Left lung (tissue), 10 donors: ENCODE measurements around the gene KIF26A. TPM values are rescaled to one million over a fixed set of nuclear protein-coding genes. Genes with fewer than 3 reads are reported as not detected.

ENCODE experiments used
- ATAC-seq: fragments of 200-7000 bp; cut with Tn5 transposase; one replicate; pipeline ENCODE4 v1.9.1; 2020; ENCODE audit warnings: moderate library complexity
- DNase-seq, 4 donors: peaks; one replicate each; pipeline ENCODE4 v3.0.0-alpha.2; 2013 to 2020
- H3K27ac ChIP-seq, 2 donors: fragments of 200-600 bp; sonication (generic) in 1 of 2; one replicate each; pipeline versions ENCODE4 v1.5.0 to v1.8.0; 2020 to 2021
- H3K27me3 ChIP-seq, 2 donors: fragments of 200-600 bp; sonication (generic) in 1 of 2; one replicate each; pipeline versions ENCODE4 v1.5.0 to v1.8.0; 2020 to 2021
- H3K36me3 ChIP-seq, 2 donors: fragments of 200-600 bp; sonication (generic) in 1 of 2; one replicate each; pipeline versions ENCODE4 v1.5.0 to v1.8.0; 2020 to 2021
- H3K4me1 ChIP-seq, 2 donors: fragments of 200-600 bp; one replicate each; pipeline ENCODE4 v1.8.0; 2021
- H3K4me3 ChIP-seq, 2 donors: fragments of 200-600 bp; sonication (generic) in 1 of 2; one replicate each; pipeline versions ENCODE4 v1.5.0 to v1.8.0; 2020 to 2021; ENCODE audit warnings: mild to moderate bottlenecking in 1 of 2
- H3K9me3 ChIP-seq, 2 donors: fragments of 200-600 bp; sonication (generic) in 1 of 2; one replicate each; pipeline versions ENCODE4 v1.5.0 to v1.8.0; 2020 to 2021
- CTCF ChIP-seq, 2 donors: fragments of 200-600 bp; sonication (generic) in 1 of 2; IDR thresholded peaks; one replicate each; pipeline versions ENCODE4 v1.5.0 to v1.8.0; 2021; ENCODE audit warnings: antibody characterized with exemption in 2 of 2
- intact Hi-C, 2 donors: fragments of 100-400 bp; cut with DNase I; formaldehyde crosslinking; loops; one replicate each; pipeline versions ENCODE4 v1.11.2 to v1.14.2; 2022
- polyA plus RNA-seq, 6 donors: library from polyadenylated mRNA; unstranded; fragments of 120-200 nt; gene quantifications; one replicate each; pipeline ENCODE4 v1.2.1, GENCODE V29; 2013; ENCODE audit not compliant: insufficient read length in 6 of 6
- total RNA-seq, 2 donors: library from RNA; stranded (reverse); fragmentation: NEBNext Ultra II Directional; extraction: Animal tissue kit (Norgen Biotek cat#: 25700); gene quantifications; one replicate each; pipeline ENCODE4 v1.2.1, GENCODE V29; 2021
- donor health status: DM: no; HTN: yes; CAD: no.
- donor health status: DM: no; HTN: no; CAD: no.

The KIF26A gene
- total and polyA plus RNA-seq, 8 donors, result 4.5 to 25.5 (median 14.4) TPM

GRCh38 chr14:104102282-104102914 is 36.0 kb upstream of the KIF26A start:
- intact Hi-C loops, result no loop called here

GRCh38 chr14:104103061-104103445 is 35.3 kb upstream of the KIF26A start:
- no peaks in the 10 kb centered on the region for H3K36me3 ChIP-seq
- no peak for ATAC-seq
- TF ChIP-seq CTCF (IDR thresholded peaks at IDR 0.05), result no peak
- no peak overlapping the region for H3K27ac ChIP-seq
- no peak overlapping the region for H3K4me3 ChIP-seq
- no peak for DNase-seq
- peaks cover 0 to 19% of the 10 kb centered on the region in 2 donors for H3K27me3 ChIP-seq
- no peaks in the 10 kb centered on the region for H3K9me3 ChIP-seq
- intact Hi-C loops, result no loop called here
- peaks cover 0 to 8% of the 10 kb centered on the region in 2 donors for H3K4me1 ChIP-seq

More at GRCh38 chr14:104102282-104102914, 36.0 kb upstream of the KIF26A start:
- peak in 1 of 4 donors; percentile 68 for DNase-seq
- peaks cover 0 to 19% of the 10 kb centered on the region in 2 donors for H3K27me3 ChIP-seq
- ATAC-seq, result no peak
- no peaks in the 10 kb centered on the region for H3K36me3 ChIP-seq
- no peak for TF ChIP-seq CTCF (IDR thresholded peaks at IDR 0.05)
- H3K9me3 ChIP-seq, result no peaks in the 10 kb centered on the region
- no peak overlapping the region for H3K27ac ChIP-seq
- no peak overlapping the region for H3K4me3 ChIP-seq
- H3K4me1 ChIP-seq, result peaks cover 0 to 8% of the 10 kb centered on the region in 2 donors

- Histone ChIP-seq H3K4me1 (peaks cover 0 to 8% of the 10 kb centered on the region in 2 donors), H3K27ac (no peak overlapping the region), H3K9me3 (no peaks in the 10 kb centered on the region), H3K36me3 (no peaks in the 10 kb centered on the region), H3K27me3 (peaks cover 0 to 24% of the 10 kb centered on the region in 2 donors), H3K4me3 (no peak overlapping the region)
- DNase-seq (peak in 1 of 4 donors; percentile 77), ATAC-seq (no peak)
- TF ChIP-seq CTCF (IDR thresholded peaks at IDR 0.05), result no peak
- intact Hi-C loops, result no loop called here
These were observed 34.8 kb upstream of the KIF26A start for GRCh38 chr14:104103446-104104075.

GRCh38 chr14:104104076-104104901 is 34.1 kb upstream of the KIF26A start:
- ATAC-seq (no peak), DNase-seq (peak in 1 of 4 donors; percentile 75)
- peaks cover 0 to 31% of the 10 kb centered on the region in 2 donors for H3K27me3 ChIP-seq
- H3K4me1 ChIP-seq, result peaks cover 0 to 8% of the 10 kb centered on the region in 2 donors
- intact Hi-C loops, result no loop called here
- TF ChIP-seq CTCF (IDR thresholded peaks at IDR 0.05), result no peak
- no peaks in the 10 kb centered on the region for H3K9me3 ChIP-seq
- no peak overlapping the region for H3K4me3 ChIP-seq
- no peaks in the 10 kb centered on the region for H3K36me3 ChIP-seq
- H3K27ac ChIP-seq, result no peak overlapping the region
